NT2/D1 (cell line): ENCODE data around the gene C1S.

Experiments
- SUZ12 ChIP-seq: IDR thresholded peaks from 2 replicates; pipeline ENCODE4 v1.6.1; 2011; ENCODE audit not compliant: insufficient read length, insufficient read depth; ENCODE audit errors: extremely low read depth
- YY1 ChIP-seq: IDR thresholded peaks from 2 replicates; pipeline ENCODE4 v1.6.1; 2011; ENCODE audit not compliant: insufficient read length, insufficient read depth
- ZNF274 ChIP-seq: IDR thresholded peaks from 2 replicates; pipeline ENCODE4 v1.6.1; 2011; ENCODE audit warnings: mild to moderate bottlenecking, low read depth, low read length

DNA sequence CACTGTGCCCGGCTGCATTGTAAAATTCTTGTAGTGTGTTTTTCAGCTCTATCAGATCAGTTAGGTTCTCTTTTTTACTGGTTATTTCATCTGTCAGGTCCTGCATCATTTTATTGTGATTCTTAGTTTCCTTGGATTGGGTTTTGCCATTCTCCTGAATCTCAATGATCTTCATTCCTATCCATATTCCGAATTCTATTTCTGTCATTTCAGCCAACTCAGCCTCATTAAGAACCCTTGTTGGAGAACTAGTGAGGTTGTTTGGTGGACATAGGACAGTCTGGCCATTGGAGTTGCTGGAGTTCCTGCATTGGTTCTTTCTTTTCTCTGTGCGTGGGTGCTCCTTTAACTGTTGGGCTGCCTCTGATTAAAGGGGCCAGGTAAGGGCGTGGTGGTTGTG is 5.6 kb upstream of the C1S start:
- TF ChIP-seq YY1: no peak
- TF ChIP-seq SUZ12: no peak
- TF ChIP-seq ZNF274: no peak
